HFFc6 (cell line): ENCODE data around the gene NDEL1. TPM values are rescaled to one million over a fixed set of nuclear protein-coding genes. Genes with fewer than 3 reads are reported as not detected.

Experiments
- DNase-seq: peaks from one replicate; pipeline ENCODE4 v3.0.0-alpha.2; 2018
- H3K27ac Mint-ChIP-seq: 2 replicates; pipeline ENCODE4 v1.8.0; 2020; ENCODE audit warnings: mild to moderate bottlenecking, mixed read lengths
- H3K27me3 Mint-ChIP-seq: 2 replicates; pipeline ENCODE4 v1.8.0; 2021; ENCODE audit warnings: mild to moderate bottlenecking, moderate library complexity, mixed read lengths; ENCODE audit not compliant: insufficient read depth
- H3K36me3 Mint-ChIP-seq: 2 replicates; pipeline ENCODE4 v1.8.0; 2021; ENCODE audit warnings: low read depth, mixed read lengths
- H3K4me1 Mint-ChIP-seq: 2 replicates; pipeline ENCODE4 v1.8.0; 2020; ENCODE audit warnings: low read depth, mixed read lengths
- H3K4me3 Mint-ChIP-seq: 2 replicates; pipeline ENCODE4 v1.8.0; 2020; ENCODE audit warnings: mild to moderate bottlenecking, moderate library complexity, mixed read lengths
- H3K9me3 Mint-ChIP-seq: 2 replicates; pipeline ENCODE4 v1.8.0; 2020; ENCODE audit warnings: mild to moderate bottlenecking, mixed read lengths
- CTCF ChIP-seq: fragments of 200-600 bp; sonication (generic); IDR thresholded peaks from 2 replicates; pipeline ENCODE4 v1.5.0; 2021; ENCODE audit warnings: antibody characterized with exemption, mild to moderate bottlenecking
- total RNA-seq, 6 experiments: library from RNA; stranded (reverse); fragmentation: NEBNext Ultra II Directional; extraction: Animal tissue kit (Norgen Biotek cat#: 25700); gene quantifications; 2 replicates in 1 of 6; 3 replicates in 5 of 6; pipeline ENCODE4 v1.2.3, GENCODE V29; 2021

The NDEL1 gene
- total RNA-seq, 6 experiments from 2014 or later: 65.4 to 79.1 (median 69.2) TPM

- H3K4me1 Mint-ChIP-seq: peaks cover 57% of the 10 kb centered on the region
- H3K27ac Mint-ChIP-seq: peak overlapping the region; percentile 37
- H3K4me3 Mint-ChIP-seq: no peak overlapping the region
- TF ChIP-seq CTCF: no peak
- H3K9me3 Mint-ChIP-seq: no peaks in the 10 kb centered on the region
- DNase-seq: no peak
- H3K36me3 Mint-ChIP-seq: peaks cover 32% of the 10 kb centered on the region
- no peaks in the 10 kb centered on the region for H3K27me3 Mint-ChIP-seq
Observed at GRCh38 chr17:8441690-8442089, 6.0 kb downstream of the NDEL1 start.

DNA sequence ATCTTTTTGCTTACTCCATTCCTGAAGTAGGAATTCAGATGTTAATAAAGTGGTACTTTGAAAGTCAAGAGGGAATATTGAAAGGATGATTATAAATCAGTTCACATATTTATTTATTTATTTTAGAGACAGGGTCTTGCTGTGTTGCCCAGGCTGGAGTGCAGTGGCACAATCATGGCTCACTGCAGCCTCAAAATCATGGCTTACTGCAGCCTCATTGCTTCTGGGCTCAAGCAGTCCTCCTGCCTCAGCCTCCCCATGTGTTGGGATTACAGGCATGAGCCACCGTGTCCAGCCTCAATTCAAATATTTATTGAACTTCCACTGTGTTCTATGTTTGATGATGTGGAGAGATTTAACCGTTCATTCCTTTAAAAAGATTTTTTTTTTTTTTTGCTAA lies 6.6 kb downstream of the NDEL1 start:
- no peak for TF ChIP-seq CTCF
- Mint-ChIP-seq H3K9me3 (no peaks in the 10 kb centered on the region), H3K27me3 (no peaks in the 10 kb centered on the region), H3K27ac (no peak overlapping the region), H3K4me3 (no peak overlapping the region), H3K36me3 (peaks cover 31% of the 10 kb centered on the region), H3K4me1 (peaks cover 61% of the 10 kb centered on the region)
- DNase-seq: no peak

DNA sequence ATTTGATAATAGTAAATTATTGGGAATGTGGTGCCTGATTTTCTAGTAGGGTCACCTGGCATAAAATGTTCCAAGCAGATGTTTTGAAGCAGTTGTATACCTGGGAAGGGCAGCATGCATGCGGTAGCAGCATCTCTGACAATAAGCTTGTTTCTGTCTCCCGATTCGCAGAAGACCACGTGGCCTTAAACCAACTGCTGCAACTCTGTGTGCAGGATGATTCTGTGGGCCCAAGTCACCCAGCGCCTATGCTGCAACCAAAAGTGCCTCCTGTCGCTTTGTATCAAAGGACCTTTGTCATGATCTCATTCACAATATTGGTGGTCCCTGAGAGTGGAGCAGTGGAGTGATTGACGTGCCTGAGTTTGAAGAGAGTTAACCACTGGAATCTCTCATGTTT lies 8.1 kb downstream of the NDEL1 start:
- Mint-ChIP-seq H3K4me1 (peaks cover 55% of the 10 kb centered on the region), H3K36me3 (peaks cover 41% of the 10 kb centered on the region), H3K27ac (no peak overlapping the region), H3K4me3 (no peak overlapping the region), H3K9me3 (no peaks in the 10 kb centered on the region), H3K27me3 (no peaks in the 10 kb centered on the region; the same call in 1 of the 2 replicates)
- DNase-seq: no peak
- TF ChIP-seq CTCF: no peak

DNA sequence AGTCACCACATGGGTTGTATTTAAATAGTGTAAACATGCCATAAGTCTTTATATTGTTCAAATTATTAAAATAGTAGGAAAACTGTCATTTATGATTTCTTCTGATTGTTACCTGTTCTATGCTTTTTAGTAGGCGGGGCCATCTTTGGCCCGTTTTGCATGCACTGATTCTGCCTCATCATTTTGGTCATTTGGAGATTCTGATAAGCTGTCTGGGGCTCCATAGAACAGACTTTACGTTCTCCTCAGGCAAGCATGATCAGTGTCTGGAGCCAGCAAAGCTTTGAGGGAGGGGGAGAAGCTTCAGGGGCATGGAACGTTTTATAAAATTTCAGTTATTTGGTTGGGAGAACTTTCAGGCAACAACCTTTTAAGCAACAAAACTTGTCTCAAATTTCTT lies 8.8 kb downstream of the NDEL1 start:
- no peak for TF ChIP-seq CTCF
- Mint-ChIP-seq H3K9me3 (no peaks in the 10 kb centered on the region), H3K27me3 (no peaks in the 10 kb centered on the region; the same call in 1 of the 2 replicates), H3K27ac (no peak overlapping the region), H3K4me1 (peaks cover 54% of the 10 kb centered on the region), H3K36me3 (peaks cover 44% of the 10 kb centered on the region), H3K4me3 (no peak overlapping the region)
- DNase-seq: no peak

GRCh38 chr17:8445536-8445935 lies 9.9 kb downstream of the NDEL1 start:
- no peak for TF ChIP-seq CTCF
- no peaks in the 10 kb centered on the region; the same call in 1 of the 2 replicates for H3K27me3 Mint-ChIP-seq
- H3K4me3 Mint-ChIP-seq: no peak overlapping the region
- no peak for DNase-seq
- peaks cover 44% of the 10 kb centered on the region for H3K36me3 Mint-ChIP-seq
- H3K9me3 Mint-ChIP-seq: no peaks in the 10 kb centered on the region
- peak overlapping the region; percentile 3; the same call in 1 of the 2 replicates for H3K27ac Mint-ChIP-seq
- peaks cover 47% of the 10 kb centered on the region for H3K4me1 Mint-ChIP-seq

GRCh38 chr17:8447799-8448198 lies 12.1 kb downstream of the NDEL1 start:
- no peak overlapping the region for H3K27ac Mint-ChIP-seq
- H3K4me3 Mint-ChIP-seq: no peak overlapping the region
- H3K27me3 Mint-ChIP-seq: no peaks in the 10 kb centered on the region; the same call in 1 of the 2 replicates
- no peaks in the 10 kb centered on the region for H3K9me3 Mint-ChIP-seq
- peaks cover 48% of the 10 kb centered on the region for H3K36me3 Mint-ChIP-seq
- DNase-seq: no peak
- peaks cover 30% of the 10 kb centered on the region for H3K4me1 Mint-ChIP-seq
- TF ChIP-seq CTCF: no peak
